NCI-H146 treated with DMSO at 0.1 percent for 48 hours (cell line): ENCODE measurements around the gene GRM5.
"Not testable (repeated sequence)": the region's sequence is repeated elsewhere in the genome, so short reads cannot be mapped to it uniquely, and the experiment has no call there.

Experiments used
- DNase-seq: peaks from one replicate; lab custom pipeline; 2025; ENCODE audit not compliant: unreplicated experiment; lab: John Stamatoyannopoulos, UW

Gene GRM5

GRCh38 chr11:89065651-89066201 is at the start of gene GRM5:
Gene GRM5, minus strand, starts transcription at chr11:89065982. Its CDS starts 18,110 bp downstream, at chr11:89047872.
- not testable (repeated sequence) for DNase-seq

GRCh38 chr11:89097956-89098355 is 32.2 kb upstream of the GRM5 start:
- DNase-seq = not testable (repeated sequence)

GRCh38 chr11:89093806-89094205 is 28.0 kb upstream of the GRM5 start:
- DNase-seq = not testable (repeated sequence)

- DNase-seq = not testable (repeated sequence)
Observed at GRCh38 chr11:89084951-89085350, 19.2 kb upstream of the GRM5 start.

- DNase-seq = not testable (repeated sequence)
Observed at GRCh38 chr11:89070911-89071310, 5.1 kb upstream of the GRM5 start.

- no peak for DNase-seq
Observed at GRCh38 chr11:89067264-89067663, 1.5 kb upstream of the GRM5 start.

- no peak for DNase-seq
Observed at GRCh38 chr11:89065066-89065465, 716 bp downstream of the GRM5 start.

- DNase-seq = not testable (repeated sequence)
Observed at GRCh38 chr11:89063481-89063951, 2.3 kb downstream of the GRM5 start.

GRCh38 chr11:89062771-89063298 is 2.9 kb downstream of the GRM5 start:
- DNase-seq = not testable (repeated sequence)

GRCh38 chr11:89061839-89062238 is 3.9 kb downstream of the GRM5 start:
- not testable (repeated sequence) for DNase-seq

GRCh38 chr11:89057406-89057805 is 8.4 kb downstream of the GRM5 start:
- DNase-seq = not testable (repeated sequence)

- no peak for DNase-seq
Observed at GRCh38 chr11:89052220-89052619, 13.6 kb downstream of the GRM5 start.

GRCh38 chr11:89047159-89047558 is 18.6 kb downstream of the GRM5 start:
- not testable (repeated sequence) for DNase-seq

- not testable (repeated sequence) for DNase-seq
Observed at GRCh38 chr11:89043861-89044588, 21.8 kb downstream of the GRM5 start.

GRCh38 chr11:89029671-89030070 is 36.1 kb downstream of the GRM5 start:
- not testable (repeated sequence) for DNase-seq

- no peak for DNase-seq
Observed at GRCh38 chr11:89021339-89021738, 44.4 kb downstream of the GRM5 start.

GRCh38 chr11:89019827-89020547 is 45.8 kb downstream of the GRM5 start:
- not testable (repeated sequence) for DNase-seq

- no peak for DNase-seq
Observed at GRCh38 chr11:89016214-89016613, 49.6 kb downstream of the GRM5 start.

GRCh38 chr11:89015614-89016013 is 50.2 kb downstream of the GRM5 start:
- no peak for DNase-seq

- not testable (repeated sequence) for DNase-seq
Observed at GRCh38 chr11:89000852-89001251, 64.9 kb downstream of the GRM5 start.

GRCh38 chr11:88979641-88980040 is 86.1 kb downstream of the GRM5 start:
- DNase-seq = no peak
